HG03175 (cell line): ENCODE data around the gene NEDD4L.

ENCODE experiments used
- ATAC-seq: cut with Tn5 transposase; IDR thresholded peaks from one replicate; pipeline ENCODE4 v1.9.1; 2021; ENCODE audit warnings: mild to moderate bottlenecking, moderate library complexity; ENCODE audit not compliant: unreplicated experiment

The NEDD4L gene

DNA sequence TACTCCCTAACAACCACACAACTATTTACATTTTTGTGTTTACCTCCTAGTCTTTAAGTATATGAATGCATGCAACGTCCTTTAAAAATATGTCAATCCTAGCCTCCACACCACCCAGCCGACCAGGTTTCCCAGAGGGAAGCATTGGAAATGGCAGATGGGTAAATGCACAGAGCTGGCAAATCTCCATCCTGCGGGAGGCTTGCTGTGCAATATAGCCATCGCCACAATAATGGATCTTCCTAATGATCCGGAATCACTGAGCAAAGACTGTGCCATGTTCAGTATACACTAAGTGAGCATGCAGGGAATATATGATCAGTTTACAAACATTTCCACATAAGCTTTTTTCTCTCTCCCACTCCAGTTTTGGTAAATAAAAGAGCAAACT lies 131.8 kb downstream of the NEDD4L start:
- no peak for ATAC-seq

DNA sequence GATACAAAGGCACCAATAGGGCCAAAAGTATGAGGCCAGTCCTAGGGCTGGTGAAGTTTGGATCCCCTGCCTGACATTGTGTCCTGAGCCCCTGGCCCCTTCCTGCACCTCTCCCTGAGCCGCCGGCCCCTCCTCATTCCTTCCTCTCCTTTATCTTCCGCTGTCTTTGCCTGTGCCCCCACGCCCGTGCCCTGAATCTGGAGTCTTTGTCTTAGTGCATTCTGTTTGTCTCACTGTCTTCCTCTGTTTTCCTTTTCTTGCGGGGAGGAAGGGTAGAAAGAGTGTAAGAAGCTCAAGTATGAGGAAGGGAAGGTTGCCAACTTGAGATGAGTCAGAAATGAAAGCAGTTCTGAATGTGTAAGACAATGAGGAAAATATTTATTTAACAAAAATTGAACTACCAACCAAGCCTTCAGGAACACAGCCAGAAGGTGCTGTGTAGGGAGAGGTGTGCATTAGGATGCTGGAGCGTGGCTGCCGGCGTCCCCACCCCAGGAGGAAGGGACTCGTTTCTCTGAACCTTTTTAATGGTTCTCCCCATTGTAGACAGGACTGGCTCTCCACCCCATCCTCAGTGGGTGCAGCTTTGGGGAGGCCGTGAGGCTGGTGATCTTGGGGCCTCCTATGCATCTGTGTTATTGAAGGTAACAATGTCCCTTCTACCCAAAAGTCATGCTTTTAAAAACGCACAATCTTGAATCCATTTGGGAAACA lies 133.1 kb downstream of the NEDD4L start:
- ATAC-seq, result no peak

DNA sequence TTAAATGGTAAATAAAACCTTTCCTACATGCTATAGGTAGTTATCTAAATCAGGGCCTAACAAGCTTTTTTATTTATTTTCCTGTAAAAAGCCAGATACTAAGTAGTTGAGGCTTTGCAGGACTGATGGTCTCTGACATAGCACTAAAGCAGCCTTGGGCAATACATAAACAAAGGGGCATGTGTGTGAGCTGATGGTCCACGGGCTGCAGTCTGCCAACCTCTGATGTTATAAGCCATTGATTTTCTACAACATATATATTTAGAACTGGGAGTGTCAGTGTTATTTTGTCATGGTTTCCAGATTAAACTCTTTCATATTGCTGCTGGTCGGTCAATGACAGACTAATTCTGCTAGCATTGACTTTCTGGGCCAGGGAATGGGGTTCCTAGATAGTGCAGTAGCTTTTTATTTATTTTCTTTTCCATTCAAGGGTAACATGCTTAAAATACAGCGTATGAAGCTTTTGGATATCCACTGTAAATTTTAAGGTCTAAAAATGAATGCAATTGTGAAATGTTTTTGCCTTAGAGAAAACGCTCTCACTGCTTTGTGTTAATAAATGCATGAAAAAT lies 134.0 kb downstream of the NEDD4L start:
- ATAC-seq, result no peak

DNA sequence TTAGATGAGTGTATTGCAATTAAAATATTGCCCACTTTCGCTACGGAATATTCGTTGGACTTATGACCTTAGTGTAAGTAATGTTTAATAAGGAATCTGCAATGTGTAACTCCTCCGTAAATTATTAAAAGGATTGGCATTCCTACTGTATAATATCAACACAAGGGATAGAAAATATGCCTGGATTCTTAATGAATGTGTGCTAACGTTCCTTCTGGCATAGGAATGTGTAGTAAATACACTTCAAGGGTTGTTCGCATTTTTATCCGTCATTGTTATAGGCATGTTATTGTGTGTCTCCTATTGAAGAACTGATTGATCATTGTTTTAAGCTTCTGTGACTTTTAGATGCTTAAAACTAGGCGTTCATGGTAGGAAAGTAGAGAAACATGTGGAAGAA lies 134.5 kb downstream of the NEDD4L start:
- no peak for ATAC-seq

DNA sequence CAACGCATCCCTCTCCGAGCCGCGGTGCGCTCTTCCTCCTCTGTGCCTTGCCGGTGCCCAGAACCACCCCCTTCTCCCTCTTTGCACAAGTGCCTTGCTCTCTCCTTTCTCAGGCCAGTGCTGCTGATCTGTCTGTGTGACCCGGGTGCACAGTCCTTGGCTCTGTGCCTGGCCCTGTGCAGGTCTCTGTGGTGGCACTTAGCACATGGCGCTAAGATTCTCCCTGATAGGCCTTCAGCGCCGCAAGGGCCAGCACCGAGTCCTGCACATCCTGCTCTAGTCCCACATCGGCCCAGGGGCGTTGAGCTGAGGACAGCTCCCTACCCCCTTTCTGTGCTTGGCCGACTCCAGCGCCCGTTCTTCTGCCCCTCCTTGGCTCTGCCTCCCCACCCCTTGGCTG lies 136.1 kb downstream of the NEDD4L start:
- ATAC-seq, result no peak

DNA sequence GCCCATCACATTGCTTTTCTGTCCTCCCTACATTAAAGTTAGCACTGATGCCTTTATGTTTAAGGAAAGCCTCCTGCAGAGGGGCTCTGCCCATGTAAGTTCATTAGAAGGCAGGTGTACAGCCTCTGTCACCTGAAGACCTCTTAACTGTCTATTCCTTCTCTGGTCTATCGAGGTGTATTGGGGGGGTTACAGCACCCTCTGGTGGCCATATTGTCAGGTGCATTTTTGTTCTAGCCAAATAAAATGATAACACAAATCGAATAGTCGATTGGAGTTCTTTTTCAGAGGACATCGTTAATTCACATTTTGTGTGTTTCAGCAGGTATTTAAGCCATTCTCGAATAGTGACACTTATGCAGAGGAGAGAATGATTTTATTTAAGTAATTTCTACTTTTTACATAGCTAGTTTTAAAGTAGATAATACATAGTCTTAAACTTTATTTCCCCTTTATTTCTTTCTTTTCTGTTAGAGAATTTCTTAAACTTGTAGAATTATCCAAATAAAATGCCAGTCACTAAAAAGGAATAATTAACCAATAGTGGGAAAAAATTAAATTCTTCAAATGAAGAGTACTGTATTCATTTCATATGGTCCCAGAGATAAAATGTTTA lies 136.8 kb downstream of the NEDD4L start:
- no peak for ATAC-seq

DNA sequence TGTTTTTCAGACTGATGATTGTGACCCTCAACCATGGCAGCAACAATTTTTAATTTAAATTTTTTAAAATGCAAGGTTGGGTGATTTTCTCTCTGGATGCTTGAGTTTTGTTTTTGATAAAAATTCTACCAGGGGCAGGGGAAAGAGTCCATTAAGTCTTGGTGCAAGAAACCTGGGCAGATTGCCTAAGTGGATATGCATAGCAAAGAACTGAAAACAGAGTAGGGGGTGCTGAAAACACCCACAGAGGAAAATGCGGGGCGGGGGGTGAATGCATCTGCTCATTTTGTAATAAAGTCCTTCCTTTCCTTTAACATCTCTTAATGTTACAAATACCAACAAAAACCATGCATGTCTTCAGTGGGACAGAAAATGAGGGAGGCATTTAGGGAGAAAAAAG lies 138.0 kb downstream of the NEDD4L start:
- no peak for ATAC-seq

DNA sequence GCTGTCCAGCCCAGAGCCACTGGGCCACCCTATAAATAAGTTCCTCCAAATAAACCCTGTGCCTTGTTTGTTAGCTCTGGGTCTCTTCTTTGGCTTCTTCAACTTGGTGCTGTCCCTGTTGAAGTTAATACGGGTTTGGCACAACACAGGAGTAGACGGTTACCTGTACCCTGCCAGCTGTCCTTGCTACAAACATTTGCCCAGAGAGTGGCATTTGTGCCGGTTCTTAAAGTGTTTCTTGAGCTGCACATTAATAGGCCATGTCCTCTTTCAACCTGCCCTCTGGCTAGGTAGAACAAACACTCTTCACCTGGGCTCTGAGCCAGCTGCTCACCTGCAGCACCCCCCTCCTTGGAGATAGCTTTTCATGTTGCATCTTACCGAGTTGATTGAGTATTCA lies 139.2 kb downstream of the NEDD4L start:
- no peak for ATAC-seq

DNA sequence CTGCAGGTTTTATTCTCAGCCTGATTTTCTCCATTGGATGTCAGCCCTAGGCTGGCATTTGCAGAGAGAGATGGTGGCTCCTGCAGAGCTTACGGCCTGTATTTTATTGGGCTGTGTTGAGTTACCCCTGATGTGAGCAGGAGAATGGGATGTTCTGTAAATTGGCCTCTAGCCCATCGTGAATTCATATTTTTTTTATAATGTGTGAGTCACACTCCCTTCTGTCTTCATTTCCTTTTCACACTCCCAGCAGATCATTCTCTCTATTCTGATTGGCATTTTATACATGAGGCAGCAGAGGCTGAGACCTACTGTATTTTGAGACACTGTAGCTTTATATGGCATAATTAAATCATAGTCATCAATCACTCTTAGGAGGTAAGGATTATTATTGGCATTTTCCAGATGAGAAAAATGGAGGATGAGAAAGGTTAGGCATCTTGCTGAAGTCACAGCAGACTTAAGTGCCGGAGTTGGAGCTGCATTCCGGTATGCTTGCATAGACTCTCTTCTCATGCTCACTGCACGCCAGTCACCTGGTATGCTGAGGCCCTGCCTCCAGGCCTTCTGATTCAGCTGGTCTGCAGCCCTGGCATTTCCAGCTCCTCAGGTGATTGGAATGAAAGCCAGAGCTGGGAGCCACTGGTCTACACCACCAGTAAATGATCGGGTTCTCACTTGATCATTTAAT lies 142.4 kb downstream of the NEDD4L start:
- ATAC-seq, result no peak

DNA sequence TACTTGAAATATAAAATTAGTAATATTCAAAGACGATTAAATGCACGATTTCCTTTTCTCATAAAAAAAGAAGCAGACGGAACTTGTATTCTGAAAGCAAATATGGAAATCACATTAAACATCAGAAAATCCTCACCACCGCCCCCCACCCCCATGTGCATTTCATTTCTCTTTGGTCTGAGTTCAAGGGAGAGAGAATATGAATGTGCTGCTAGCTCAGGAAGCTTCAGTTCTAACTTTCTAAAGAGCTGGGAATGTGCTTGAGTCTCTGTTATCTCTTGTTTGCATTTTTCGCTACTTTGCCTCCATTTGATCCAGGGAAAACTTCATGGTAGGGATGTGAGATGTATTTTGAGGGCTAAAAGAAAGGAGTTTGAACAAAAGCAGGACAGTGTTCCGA lies 143.6 kb downstream of the NEDD4L start:
- ATAC-seq, result no peak

DNA sequence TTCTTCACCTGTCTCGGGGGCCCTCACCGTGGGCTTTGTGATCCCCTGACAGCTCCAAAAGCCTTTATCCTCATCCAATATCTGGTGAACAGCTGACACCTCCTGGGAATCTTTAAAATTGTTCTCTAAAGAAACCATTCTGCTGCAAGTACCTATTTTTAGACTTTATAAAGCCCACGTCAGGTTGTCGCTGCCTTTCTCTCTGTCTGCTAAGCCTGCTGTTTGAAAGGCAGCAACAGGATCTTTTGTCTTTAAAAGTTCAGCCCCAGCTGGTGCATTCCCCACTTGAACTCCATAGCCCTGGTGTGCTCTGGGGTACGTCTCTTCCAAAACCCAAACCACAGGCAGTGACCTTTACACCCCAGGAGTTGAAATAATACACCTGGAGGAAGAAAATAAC lies 145.0 kb downstream of the NEDD4L start:
- no peak for ATAC-seq

DNA sequence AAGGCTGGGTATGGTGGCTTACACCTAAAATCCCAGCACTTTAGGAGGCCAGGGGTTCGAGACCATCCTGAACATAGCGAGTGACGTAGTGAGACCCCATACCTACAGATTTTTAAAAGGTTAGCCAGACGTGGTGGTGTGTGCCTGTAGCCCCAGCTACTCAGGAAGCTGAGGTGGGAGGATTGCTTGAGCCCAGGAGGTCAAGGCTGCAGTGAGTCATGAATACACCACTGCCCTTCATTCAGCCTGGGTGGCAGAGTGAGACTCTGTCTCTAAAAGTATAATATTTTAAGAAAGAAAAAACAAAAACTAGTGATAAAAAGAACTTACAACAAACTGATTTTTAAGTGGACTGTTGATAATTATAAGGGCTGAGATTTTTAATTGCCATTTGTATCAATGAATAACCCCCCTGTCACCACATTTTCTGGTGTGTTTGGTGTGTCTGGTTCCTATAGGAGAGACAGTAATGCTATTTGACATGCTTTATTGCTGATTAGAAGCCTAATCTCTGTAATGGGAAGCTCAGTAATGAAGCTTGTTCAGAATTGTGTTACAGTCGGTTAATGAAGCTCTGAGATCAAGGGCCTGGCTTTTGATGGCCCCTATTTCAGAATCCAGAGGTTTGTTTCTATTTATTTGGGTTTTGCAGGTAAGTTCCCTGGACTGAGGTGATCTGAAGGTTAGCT lies 147.0 kb downstream of the NEDD4L start:
- no peak for ATAC-seq

DNA sequence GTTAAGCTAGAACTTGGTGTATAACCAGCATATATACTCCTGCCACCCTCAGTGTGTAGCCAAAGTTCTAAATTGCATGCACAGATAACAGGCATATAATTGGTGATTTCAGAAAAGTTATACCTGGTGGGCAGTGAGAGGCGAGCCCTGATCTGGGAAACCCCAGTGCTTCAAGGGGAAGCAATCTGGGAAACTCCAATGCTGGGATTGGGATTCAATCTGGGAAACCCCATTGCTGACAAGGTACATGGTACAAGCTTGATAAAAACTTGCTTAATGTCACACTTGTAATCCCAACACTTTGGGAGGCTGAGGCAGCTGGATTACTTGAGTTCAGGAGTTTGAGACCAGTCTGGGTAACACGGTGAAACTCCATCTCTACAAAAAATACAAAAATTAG lies 147.6 kb downstream of the NEDD4L start:
- no peak for ATAC-seq

DNA sequence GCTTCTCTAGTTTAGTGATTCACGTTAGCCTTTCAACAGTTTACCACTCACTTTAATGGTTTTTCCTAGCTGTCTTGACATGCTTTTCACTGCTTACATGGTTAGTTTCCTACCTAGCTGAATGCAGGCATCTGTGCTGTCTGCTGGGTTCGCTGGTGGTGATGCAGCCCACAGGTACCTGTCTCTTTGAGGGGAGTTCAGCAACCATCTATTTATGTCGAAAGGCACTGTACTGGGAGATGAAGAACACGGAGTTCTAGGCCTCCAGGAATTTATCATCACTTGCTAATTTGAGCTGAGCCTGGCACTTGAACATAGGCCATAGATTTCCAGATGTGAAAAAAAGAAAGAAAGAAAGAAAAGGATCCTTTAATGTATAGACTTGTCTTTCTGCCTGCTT lies 148.5 kb downstream of the NEDD4L start:
- ATAC-seq, result no peak

DNA sequence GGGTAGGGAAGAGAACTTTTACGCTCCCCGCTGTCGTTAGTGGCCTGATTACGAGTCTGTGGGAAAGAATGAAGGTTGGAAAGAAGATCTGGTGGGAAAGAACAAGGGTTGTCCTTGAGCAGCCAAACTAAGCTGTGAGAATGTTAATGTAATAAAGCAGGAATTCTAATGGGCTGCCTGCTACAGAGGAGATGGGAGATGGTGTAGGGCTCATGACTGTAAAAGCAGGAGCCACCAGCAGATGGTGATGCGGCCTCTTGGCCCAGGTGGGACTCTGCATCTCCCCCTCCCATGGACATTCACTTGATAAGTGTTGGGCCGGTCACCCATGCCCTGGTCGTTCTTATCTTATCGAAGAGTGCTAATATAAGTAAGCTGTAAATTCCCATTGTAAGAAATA lies 150.0 kb downstream of the NEDD4L start:
- no peak for ATAC-seq

DNA sequence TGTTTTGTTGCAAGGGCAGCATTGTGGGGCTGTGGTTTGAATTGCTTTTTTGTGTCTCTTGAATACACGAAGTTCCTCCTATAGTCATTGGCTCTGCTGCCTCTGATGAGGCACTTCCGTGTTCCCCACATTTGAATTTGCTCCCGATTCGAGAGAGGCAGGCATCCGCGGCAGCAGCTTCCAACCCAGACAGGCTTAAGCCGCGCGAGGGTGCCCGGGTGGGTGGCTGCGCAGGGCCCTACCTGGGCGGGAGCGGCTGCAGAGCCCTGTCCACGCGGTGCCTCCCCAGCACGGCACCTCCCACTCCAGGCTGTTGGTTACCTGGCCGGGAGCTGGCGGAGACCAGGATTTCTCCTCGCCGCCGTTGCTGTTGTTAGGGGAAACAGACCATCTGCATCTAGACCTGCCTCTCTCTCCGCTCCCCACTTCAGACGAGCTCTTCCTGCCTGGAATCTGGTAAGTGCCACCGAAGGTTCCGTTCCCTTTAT lies 151.3 kb downstream of the NEDD4L start:
- ATAC-seq, result no peak

DNA sequence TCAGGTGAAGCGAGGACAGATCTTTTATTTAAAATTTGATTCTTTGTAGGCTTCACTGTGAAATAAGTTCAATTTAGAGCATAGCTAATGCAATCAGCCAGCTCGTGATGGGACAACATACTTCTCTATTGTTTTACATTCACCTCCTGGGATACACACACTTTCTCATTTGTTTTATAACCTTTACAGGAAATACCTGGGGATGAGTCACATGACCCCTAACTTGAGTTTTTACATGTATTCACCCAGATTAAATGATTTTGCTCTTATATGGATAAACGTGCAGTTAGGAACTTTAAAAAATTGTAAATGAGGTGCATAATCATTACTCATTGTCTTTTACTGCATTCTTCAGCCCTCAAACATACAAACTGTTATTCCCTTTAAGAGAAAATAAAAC lies 152.1 kb downstream of the NEDD4L start:
- no peak for ATAC-seq

DNA sequence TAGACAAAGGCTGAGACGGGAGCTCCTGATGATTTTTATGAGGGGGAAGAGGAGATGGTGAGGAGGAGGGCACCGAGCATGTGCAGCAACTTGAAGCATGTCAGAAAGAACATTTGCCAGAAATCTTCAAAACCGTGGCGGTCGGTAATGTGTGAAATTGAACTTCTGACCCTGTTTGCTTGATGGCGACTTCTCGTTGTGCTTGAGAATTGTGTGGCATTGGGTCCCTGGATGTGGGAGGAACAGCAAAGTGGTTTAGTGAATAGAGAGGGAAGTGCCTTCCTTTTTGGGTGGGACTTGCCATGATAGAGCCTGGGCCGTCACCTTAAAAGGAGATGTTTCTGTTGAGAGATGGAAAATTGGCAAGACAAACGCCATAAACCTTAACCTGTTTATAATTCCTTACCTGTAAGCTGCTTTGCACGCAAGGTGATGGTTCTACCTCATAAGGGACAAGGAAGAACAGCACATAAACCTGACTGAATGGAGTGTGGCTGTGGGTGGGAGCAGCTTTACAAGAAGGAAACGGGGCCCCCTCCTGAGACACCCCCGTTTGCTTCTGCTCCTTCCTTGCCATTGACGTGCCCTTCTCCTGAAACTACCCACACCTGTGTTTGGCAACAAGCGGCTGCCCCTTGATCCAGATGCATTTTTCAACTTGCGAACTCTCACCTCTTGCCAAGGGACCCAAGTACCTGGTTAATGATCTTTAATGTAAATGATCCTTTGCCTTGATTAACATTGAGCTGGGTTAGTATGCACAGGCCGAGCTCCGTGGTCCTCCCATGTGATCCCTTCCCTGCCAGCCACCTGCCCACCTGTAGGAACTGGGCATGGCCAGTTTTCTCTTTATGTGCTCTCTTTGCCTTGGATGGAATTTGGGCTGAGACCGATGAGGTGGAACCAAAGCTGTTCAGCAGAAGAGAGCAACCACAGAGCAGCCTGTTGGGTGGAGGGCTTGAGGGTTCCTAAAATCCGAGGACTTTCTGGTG lies 153.2 kb downstream of the NEDD4L start:
- no peak for ATAC-seq

DNA sequence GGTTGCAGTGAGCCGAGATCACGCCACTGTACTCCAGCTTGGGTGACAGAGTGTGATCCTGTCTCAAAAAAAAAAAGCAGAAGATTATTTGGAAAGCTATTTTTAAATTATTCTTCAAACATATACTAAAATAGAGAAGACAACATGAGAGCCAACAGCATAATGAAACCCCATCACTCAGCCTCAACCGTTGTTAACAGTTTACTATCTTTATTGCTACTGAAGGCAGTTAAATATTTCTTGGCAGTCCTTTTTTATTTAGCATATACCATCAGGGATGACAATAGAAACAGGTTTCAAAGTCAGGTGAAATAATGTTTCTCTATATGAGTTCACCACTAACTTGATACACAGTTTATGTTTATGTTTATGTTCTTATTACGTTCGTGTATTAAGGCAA lies 157.2 kb downstream of the NEDD4L start:
- ATAC-seq, result no peak
